ENCODE results near the gene BCAS3. TPM values are rescaled to one million over a fixed set of nuclear protein-coding genes. Genes with fewer than 3 reads are reported as not detected.

The BCAS3 gene
- total RNA-seq, 1 experiment from 2014 or later, result 26.3 TPM

GRCh38 chr17:61405686-61406536 lies 728.3 kb downstream of the BCAS3 start:
- H3K9ac ChIP-seq (ENCODE audit: low read length), result no peak overlapping the region
- RAD21 ChIA-PET (ENCODE audit: low non-redundant PET in 1 of 2, low total read pairs in 2 of 2, uncharacterized antibody in 2 of 2, unreplicated experiment in 2 of 2), result interaction anchor here in 1 of 2 experiments (0.6 kb wide), 1 partner anchor 226 kb away, joined by 4 read pairs; no protein-coding TSS in a partner anchor
- intact Hi-C loops (cut with micrococcal nuclease), result no loop called here

More at GRCh38 chr17:61405686-61406536, 728.3 kb downstream of the BCAS3 start:
- Histone ChIP-seq H3K27me3 (ENCODE audit: insufficient read depth, low read length) (no peaks in the 10 kb centered on the region), H4K20me1 (ENCODE audit: insufficient read depth) (no peaks in the 10 kb centered on the region), H3K9me2 (ENCODE audit: insufficient read depth) (no peaks in the 10 kb centered on the region), H3K4me3 (replicated peaks in 1 of 2; ENCODE audit: low read depth in 1 of 2, low read length in 2 of 2) (no peak overlapping the region), H3K9me3 (ENCODE audit: control insufficient read depth in 1 of 2, insufficient read depth in 1 of 2, low read depth in 1 of 2, low read length in 2 of 2) (no peaks in the 10 kb centered on the region), H2AFZ (ENCODE audit: low read depth, low read length, poor library complexity, severe bottlenecking) (no peak overlapping the region), H3K27ac (ENCODE audit: low read depth, low read length) (no peak overlapping the region), H3K4me1 (ENCODE audit: control insufficient read depth in 1 of 2, insufficient read depth in 2 of 2, low read length in 2 of 2) (peaks cover 11 to 15% of the 10 kb centered on the region in 2 experiments; a peak in 3 of 4 replicates), H3K79me2 (ENCODE audit: insufficient read depth, low read length) (no peaks in the 10 kb centered on the region), H3K4me2 (ENCODE audit: low read length) (no peak overlapping the region), H3K36me3 (ENCODE audit: control insufficient read depth in 1 of 2, insufficient read depth in 2 of 2, low read length in 2 of 2) (no peaks in the 10 kb centered on the region)
- TF ChIP-seq RAD21 (IDR thresholded peaks at IDR 0.05; ENCODE audit: low read depth) (no peak), SP1 (IDR thresholded peaks at IDR 0.05; ENCODE audit: low read depth) (no peak), ZNF274 (IDR thresholded peaks at IDR 0.05; ENCODE audit: low read depth, low read length) (no peak), CBX3 (IDR thresholded peaks at IDR 0.05; ENCODE audit: low read depth) (no peak), POLR2A (IDR thresholded peaks at IDR 0.05; ENCODE audit: borderline replicate concordance, extremely low read depth, insufficient read depth, insufficient read length) (no peak), POLR2AphosphoS5 (IDR thresholded peaks at IDR 0.05; ENCODE audit: low read depth, low read length) (no peak), ATF3 (IDR thresholded peaks at IDR 0.05) (no peak), FOSL1 (IDR thresholded peaks at IDR 0.05; ENCODE audit: low read depth) (no peak), ZBTB33 (IDR thresholded peaks at IDR 0.05; ENCODE audit: extremely low read depth, insufficient replicate concordance, low read length) (no peak), YY1 (IDR thresholded peaks at IDR 0.05; ENCODE audit: extremely low read depth, insufficient replicate concordance, low read depth, low read length) (no peak)
- DNase-seq (ENCODE audit: low read depth, low spot score) (no peak), ATAC-seq (no peak)
- CTCF ChIA-PET, result interaction anchor here (1.0 kb wide), 1 partner anchor 12 kb away, joined by 3 read pairs; no protein-coding TSS in a partner anchor
- no TSS peak for BruUV-seq (replicated peaks)
- POLR2A ChIA-PET, result interaction anchor here (0.6 kb wide), 1 partner anchor 614 kb away, joined by 7 read pairs; no protein-coding TSS in a partner anchor

Data from HCT116 (cell line).